ENCODE measurements around the gene PPM1D.

PPM1D gene

DNA sequence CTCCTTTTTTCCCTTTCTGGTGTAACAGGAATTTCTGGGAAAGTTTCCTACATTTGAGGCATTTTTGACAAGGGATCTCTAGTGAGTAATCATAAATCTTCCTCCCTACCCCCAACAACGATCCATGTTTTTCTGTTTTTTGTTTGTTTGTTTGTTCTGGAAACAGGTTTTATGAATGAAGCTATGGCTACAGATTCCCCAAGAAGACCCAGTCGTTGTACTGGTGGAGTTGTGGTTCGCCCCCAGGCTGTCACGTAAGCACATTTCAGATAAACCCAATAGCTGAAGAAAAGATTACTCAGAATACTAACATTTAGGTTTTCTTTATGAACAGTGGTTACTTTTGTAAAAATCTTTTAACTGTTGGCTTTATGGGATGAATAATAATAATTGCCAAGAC, 79.3 kb downstream of the PPM1D start:
- Histone ChIP-seq H3K9me3 (ENCODE audit: insufficient read depth, low read length) (no peaks in the 10 kb centered on the region), H3K27ac (ENCODE audit: low read length) (no peak overlapping the region), H3K4me3 (ENCODE audit: low read length) (no peak overlapping the region), H3K27me3 (ENCODE audit: low read depth, low read length) (no peaks in the 10 kb centered on the region; the same call in 1 of the 2 replicates), H4K20me1 (ENCODE audit: insufficient read depth, low read length) (no peaks in the 10 kb centered on the region), H3K4me2 (ENCODE audit: low read length) (no peak overlapping the region), H3K79me2 (ENCODE audit: low read length) (no peaks in the 10 kb centered on the region), H3K9ac (ENCODE audit: low read length) (no peak overlapping the region), H2AFZ (ENCODE audit: low read depth, low read length) (no peak overlapping the region), H3K36me3 (replicated peaks; ENCODE audit: low read depth, low read length) (no peaks in the 10 kb centered on the region), H3K4me1 (ENCODE audit: low read length) (peaks cover 6% of the 10 kb centered on the region)
- no peak for TF ChIP-seq EZH2phosphoT487 (IDR thresholded peaks at IDR 0.05; ENCODE audit: low read depth)
- TF ChIP-seq, protein P1, sequence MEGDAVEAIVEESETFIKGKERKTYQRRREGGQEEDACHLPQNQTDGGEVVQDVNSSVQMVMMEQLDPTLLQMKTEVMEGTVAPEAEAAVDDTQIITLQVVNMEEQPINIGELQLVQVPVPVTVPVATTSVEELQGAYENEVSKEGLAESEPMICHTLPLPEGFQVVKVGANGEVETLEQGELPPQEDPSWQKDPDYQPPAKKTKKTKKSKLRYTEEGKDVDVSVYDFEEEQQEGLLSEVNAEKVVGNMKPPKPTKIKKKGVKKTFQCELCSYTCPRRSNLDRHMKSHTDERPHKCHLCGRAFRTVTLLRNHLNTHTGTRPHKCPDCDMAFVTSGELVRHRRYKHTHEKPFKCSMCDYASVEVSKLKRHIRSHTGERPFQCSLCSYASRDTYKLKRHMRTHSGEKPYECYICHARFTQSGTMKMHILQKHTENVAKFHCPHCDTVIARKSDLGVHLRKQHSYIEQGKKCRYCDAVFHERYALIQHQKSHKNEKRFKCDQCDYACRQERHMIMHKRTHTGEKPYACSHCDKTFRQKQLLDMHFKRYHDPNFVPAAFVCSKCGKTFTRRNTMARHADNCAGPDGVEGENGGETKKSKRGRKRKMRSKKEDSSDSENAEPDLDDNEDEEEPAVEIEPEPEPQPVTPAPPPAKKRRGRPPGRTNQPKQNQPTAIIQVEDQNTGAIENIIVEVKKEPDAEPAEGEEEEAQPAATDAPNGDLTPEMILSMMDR (IDR thresholded peaks at IDR 0.05; ENCODE audit: low read depth, low read length): no peak

DNA sequence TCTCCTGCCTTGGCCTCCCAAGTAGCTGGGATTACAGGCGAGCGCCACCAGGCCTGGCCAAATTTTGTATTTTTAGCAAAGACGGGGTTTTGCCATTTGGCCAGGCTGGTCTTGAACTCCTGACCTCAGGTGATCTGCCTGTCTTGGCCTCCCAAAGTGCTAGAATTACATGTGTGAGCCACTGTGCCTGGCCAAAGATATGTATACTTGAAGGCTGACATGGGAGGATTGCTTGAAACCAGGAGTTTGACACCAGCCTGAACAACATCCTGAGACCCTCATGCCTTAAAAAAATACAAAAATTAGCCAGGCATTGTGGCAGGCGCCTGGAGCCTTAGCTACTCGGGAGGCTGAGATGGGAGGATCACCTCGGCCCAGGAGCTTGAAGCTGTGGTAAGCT, 80.8 kb downstream of the PPM1D start:
- H2AFZ ChIP-seq (ENCODE audit: low read depth, low read length): no peak overlapping the region
- no peaks in the 10 kb centered on the region; the same call in 1 of the 2 replicates for H3K27me3 ChIP-seq (ENCODE audit: low read depth, low read length)
- H3K79me2 ChIP-seq (ENCODE audit: low read length): no peaks in the 10 kb centered on the region
- H3K4me3 ChIP-seq (ENCODE audit: low read length): no peak overlapping the region
- H3K9ac ChIP-seq (ENCODE audit: low read length): no peak overlapping the region
- no peaks in the 10 kb centered on the region for H3K36me3 ChIP-seq (replicated peaks; ENCODE audit: low read depth, low read length)
- H3K9me3 ChIP-seq (ENCODE audit: insufficient read depth, low read length): no peaks in the 10 kb centered on the region
- no peak overlapping the region for H3K4me2 ChIP-seq (ENCODE audit: low read length)
- peaks cover 6% of the 10 kb centered on the region for H3K4me1 ChIP-seq (ENCODE audit: low read length)
- H4K20me1 ChIP-seq (ENCODE audit: insufficient read depth, low read length): no peaks in the 10 kb centered on the region
- TF ChIP-seq EZH2phosphoT487 (IDR thresholded peaks at IDR 0.05; ENCODE audit: low read depth): no peak
- TF ChIP-seq, protein P1 (IDR thresholded peaks at IDR 0.05; ENCODE audit: low read depth, low read length): no peak
- H3K27ac ChIP-seq (ENCODE audit: low read length): no peak overlapping the region

DNA sequence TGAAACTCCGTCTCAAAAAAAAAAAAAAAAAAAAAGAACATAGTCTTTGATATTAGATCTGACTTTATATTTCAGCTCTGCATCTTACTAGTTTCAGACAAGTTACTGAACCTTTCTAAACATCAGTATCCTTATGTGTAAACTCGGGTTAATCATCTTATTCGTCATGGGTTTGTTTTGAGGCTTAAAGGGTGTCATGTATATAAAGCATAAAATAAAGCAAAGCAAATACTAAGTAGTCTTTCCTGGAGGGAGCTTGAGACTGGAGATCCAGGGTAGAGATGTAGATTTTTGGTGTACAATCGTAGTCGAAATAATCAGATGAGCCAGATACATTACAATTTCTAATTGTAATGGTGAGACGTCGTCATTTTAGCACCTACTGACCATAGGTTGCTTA, 85.4 kb downstream of the PPM1D start:
- Histone ChIP-seq H3K9me3 (ENCODE audit: insufficient read depth, low read length) (no peaks in the 10 kb centered on the region), H3K27ac (ENCODE audit: low read length) (no peak overlapping the region), H3K9ac (ENCODE audit: low read length) (no peak overlapping the region), H3K27me3 (ENCODE audit: low read depth, low read length) (no peaks in the 10 kb centered on the region), H3K36me3 (replicated peaks; ENCODE audit: low read depth, low read length) (no peaks in the 10 kb centered on the region), H4K20me1 (ENCODE audit: insufficient read depth, low read length) (no peaks in the 10 kb centered on the region), H3K4me2 (ENCODE audit: low read length) (no peak overlapping the region), H2AFZ (ENCODE audit: low read depth, low read length) (no peak overlapping the region), H3K79me2 (ENCODE audit: low read length) (no peaks in the 10 kb centered on the region), H3K4me1 (ENCODE audit: low read length) (no peaks in the 10 kb centered on the region), H3K4me3 (ENCODE audit: low read length) (no peak overlapping the region)
- TF ChIP-seq, protein P1 (IDR thresholded peaks at IDR 0.05; ENCODE audit: low read depth, low read length): no peak
- no peak for TF ChIP-seq EZH2phosphoT487 (IDR thresholded peaks at IDR 0.05; ENCODE audit: low read depth)

DNA sequence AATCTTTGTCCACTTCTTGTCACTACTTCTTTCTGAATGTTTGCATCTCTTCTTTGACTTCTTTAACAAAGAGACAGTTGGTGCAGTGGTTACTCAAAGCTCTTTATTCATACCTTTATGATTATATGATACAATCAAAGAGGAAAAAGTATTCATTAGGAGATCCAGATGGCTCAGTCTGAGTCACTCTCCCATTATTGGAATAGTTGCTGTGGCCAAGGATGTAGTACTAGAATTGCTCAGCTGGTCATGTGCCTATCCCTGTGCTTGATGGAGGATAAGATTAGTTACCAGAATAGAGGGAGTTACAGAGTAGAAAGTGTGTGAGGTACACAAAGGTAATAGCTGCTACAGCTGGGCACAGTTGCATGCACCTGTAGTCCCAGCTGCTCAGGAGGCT, 96.0 kb downstream of the PPM1D start:
- Histone ChIP-seq H4K20me1 (ENCODE audit: insufficient read depth, low read length) (no peaks in the 10 kb centered on the region), H3K79me2 (ENCODE audit: low read length) (no peaks in the 10 kb centered on the region), H3K36me3 (replicated peaks; ENCODE audit: low read depth, low read length) (no peaks in the 10 kb centered on the region), H3K9me3 (ENCODE audit: insufficient read depth, low read length) (no peaks in the 10 kb centered on the region), H3K4me2 (ENCODE audit: low read length) (no peak overlapping the region), H3K4me3 (ENCODE audit: low read length) (no peak overlapping the region), H3K4me1 (ENCODE audit: low read length) (no peaks in the 10 kb centered on the region), H2AFZ (ENCODE audit: low read depth, low read length) (no peak overlapping the region), H3K27me3 (ENCODE audit: low read depth, low read length) (no peaks in the 10 kb centered on the region), H3K9ac (ENCODE audit: low read length) (no peak overlapping the region), H3K27ac (ENCODE audit: low read length) (no peak overlapping the region)
- TF ChIP-seq, protein P1 (IDR thresholded peaks at IDR 0.05; ENCODE audit: low read depth, low read length): no peak
- TF ChIP-seq EZH2phosphoT487 (IDR thresholded peaks at IDR 0.05; ENCODE audit: low read depth): no peak

Data from OCI-LY3 (cell line).